GM18870 (cell line): Measurements from ENCODE around the gene METTL8.

Experiments used
- ATAC-seq: cut with Tn5 transposase; IDR thresholded peaks from one replicate; pipeline ENCODE4 v1.9.1; 2021; ENCODE audit warnings: moderate library complexity; ENCODE audit not compliant: unreplicated experiment

Gene METTL8

GRCh38 chr2:171346723-171347557, 86.8 kb downstream of the METTL8 start:
- peak; percentile 49 for ATAC-seq

GRCh38 chr2:171345971-171346722, 87.6 kb downstream of the METTL8 start:
- ATAC-seq, result no peak

GRCh38 chr2:171344182-171344581, 89.6 kb downstream of the METTL8 start:
- no peak for ATAC-seq

GRCh38 chr2:171342067-171342413, 91.8 kb downstream of the METTL8 start:
- no peak for ATAC-seq

- no peak for ATAC-seq
Observed at GRCh38 chr2:171341394-171342066, 92.3 kb downstream of the METTL8 start.

- no peak for ATAC-seq
Observed at GRCh38 chr2:171334946-171335345, 98.8 kb downstream of the METTL8 start.

- no peak for ATAC-seq
Observed at GRCh38 chr2:171334171-171334570, 99.6 kb downstream of the METTL8 start.

- no peak for ATAC-seq
Observed at GRCh38 chr2:171330155-171330956, 103.4 kb downstream of the METTL8 start.

GRCh38 chr2:171327043-171327496, 106.7 kb downstream of the METTL8 start:
- ATAC-seq, result no peak

GRCh38 chr2:171325886-171326585, 107.8 kb downstream of the METTL8 start:
- no peak for ATAC-seq

- no peak for ATAC-seq
Observed at GRCh38 chr2:171323971-171324528, 109.7 kb downstream of the METTL8 start.

GRCh38 chr2:171322928-171323327, 110.9 kb downstream of the METTL8 start:
- no peak for ATAC-seq

- no peak for ATAC-seq
Observed at GRCh38 chr2:171320731-171321130, 113.1 kb downstream of the METTL8 start.

GRCh38 chr2:171320208-171320621, 113.6 kb downstream of the METTL8 start:
- peak; percentile 33 for ATAC-seq

GRCh38 chr2:171319164-171319810, 114.5 kb downstream of the METTL8 start:
- peak; percentile 56 for ATAC-seq

- no peak for ATAC-seq
Observed at GRCh38 chr2:171318463-171318934, 115.3 kb downstream of the METTL8 start.

GRCh38 chr2:171317492-171318125, 116.2 kb downstream of the METTL8 start:
- no peak for ATAC-seq

- ATAC-seq, result no peak
Observed at GRCh38 chr2:171316755-171317337, 116.9 kb downstream of the METTL8 start.
